BLaER1 treated with 17β-estradiol and CSF1 and Interleukin-3, amounts not matched to agents 10 nM and 100 nM (cell line): ENCODE results near the gene SERPINE3.

Experiments
- H3K27ac ChIP-seq, 11 experiments: shearing (Covaris generic); formaldehyde crosslinking; 2 replicates each; pipeline ENCODE4 v1.8.1; 2022
- H3K27me3 ChIP-seq, 11 experiments: shearing (Covaris generic); formaldehyde crosslinking; 2 replicates each; pipeline ENCODE4 v1.8.1; 2022
- H3K36me3 ChIP-seq, 11 experiments: shearing (Covaris generic); formaldehyde crosslinking; 2 replicates each; pipeline ENCODE4 v1.8.1; 2022
- H3K4me1 ChIP-seq, 10 experiments: shearing (Covaris generic); formaldehyde crosslinking; 2 replicates each; pipeline ENCODE4 v1.8.1; 2022
- H3K4me2 ChIP-seq, 11 experiments: shearing (Covaris generic); formaldehyde crosslinking; 2 replicates each; pipeline ENCODE4 v1.8.1; 2022
- H3K4me3 ChIP-seq, 10 experiments: shearing (Covaris generic); formaldehyde crosslinking; 2 replicates each; pipeline ENCODE4 v1.8.1; 2022
- H3K9ac ChIP-seq, 11 experiments: shearing (Covaris generic); formaldehyde crosslinking; 2 replicates each; pipeline ENCODE4 v1.8.1; 2022
- H3K9me3 ChIP-seq, 11 experiments: shearing (Covaris generic); formaldehyde crosslinking; replicated peaks in 1 of 11; 2 replicates each; pipeline ENCODE4 v1.8.1; 2022
- H4K20me1 ChIP-seq, 11 experiments: shearing (Covaris generic); formaldehyde crosslinking; 2 replicates each; pipeline ENCODE4 v1.8.1; 2022
- Cebpa-rat ChIP-seq, 11 experiments: shearing (Covaris generic); IDR thresholded peaks; 2 replicates each; pipeline ENCODE4 v1.8.1; 2022

The SERPINE3 gene

DNA sequence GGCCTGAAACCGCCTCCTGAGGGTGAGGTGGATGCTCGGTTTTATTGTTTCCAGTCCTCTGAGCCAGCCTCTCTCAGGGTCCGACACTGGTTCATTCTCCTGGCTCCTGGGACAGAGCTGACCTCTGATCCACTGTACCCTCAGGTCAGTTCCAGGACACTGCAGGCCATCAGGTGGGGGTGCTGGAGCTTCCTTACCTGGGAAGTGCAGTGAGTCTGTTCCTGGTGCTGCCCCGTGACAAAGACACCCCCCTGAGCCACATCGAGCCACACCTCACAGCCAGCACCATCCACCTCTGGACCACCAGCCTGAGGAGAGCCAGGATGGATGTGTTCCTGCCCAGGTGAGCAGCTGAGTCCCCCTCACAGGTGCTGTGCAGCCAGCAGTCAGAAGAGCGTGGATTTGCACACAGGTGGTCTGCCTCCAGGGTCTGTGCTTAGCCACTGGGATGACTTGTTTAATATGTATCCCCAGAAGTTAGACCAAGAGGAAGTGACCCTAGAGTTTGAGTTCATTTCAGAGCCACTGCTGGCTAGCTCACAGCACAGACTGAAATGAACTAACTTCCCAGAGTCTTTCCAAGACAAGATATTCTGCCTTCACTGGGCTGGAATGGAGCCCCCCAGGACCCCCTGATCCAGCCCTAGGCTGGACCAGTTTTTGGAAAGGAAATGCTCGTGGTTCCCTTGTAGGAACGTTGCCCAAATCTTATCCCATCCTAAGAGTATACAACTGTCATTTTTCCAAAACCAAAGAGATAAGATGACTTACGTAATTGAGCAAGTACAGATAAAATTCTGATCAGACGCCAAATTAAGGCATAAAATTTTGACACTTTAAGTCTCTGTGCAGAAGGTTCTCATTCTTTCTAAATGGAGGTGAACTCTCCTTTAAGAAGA lies 8.8 kb downstream of the SERPINE3 start:
- Histone ChIP-seq H3K9ac (no peak overlapping the region), H3K4me3 (no peak overlapping the region), H4K20me1 (no peaks in the 10 kb centered on the region), H3K27me3 (no peaks in the 10 kb centered on the region), H3K9me3 (peaks cover 0 to 8% (median 0%) of the 10 kb centered on the region in 11 experiments; a peak in 1 of 22 replicates), H3K4me1 (no peaks in the 10 kb centered on the region), H3K27ac (no peak overlapping the region), H3K36me3 (no peaks in the 10 kb centered on the region; a peak in 1 of 22 replicates), H3K4me2 (no peak overlapping the region)
- no peak for TF ChIP-seq Cebpa-rat (IDR thresholded peaks at IDR 0.05)

DNA sequence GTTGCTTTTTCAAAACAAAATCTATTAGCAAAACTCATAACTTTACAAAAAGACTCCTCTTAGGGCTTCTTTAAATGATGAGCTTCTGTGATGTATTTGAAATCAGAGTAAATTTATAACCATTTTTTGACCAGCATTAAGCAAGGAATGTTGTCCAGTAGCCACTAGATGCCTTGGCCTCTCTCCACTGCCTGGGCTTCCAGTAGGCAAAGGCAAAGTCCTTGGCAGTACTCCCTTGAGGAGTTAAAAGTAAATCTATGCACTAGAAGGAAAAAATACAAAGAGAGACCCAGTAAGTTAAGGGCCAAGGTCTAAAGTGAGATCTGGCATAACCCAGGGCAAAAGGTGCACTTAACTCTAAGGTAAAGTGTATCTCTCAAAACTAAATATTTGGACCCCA lies 9.5 kb downstream of the SERPINE3 start:
- Histone ChIP-seq H3K4me3 (no peak overlapping the region), H3K27me3 (no peaks in the 10 kb centered on the region), H3K9ac (no peak overlapping the region), H3K4me1 (no peaks in the 10 kb centered on the region), H3K27ac (no peak overlapping the region), H3K9me3 (peaks cover 0 to 8% (median 0%) of the 10 kb centered on the region in 11 experiments; a peak in 1 of 22 replicates), H4K20me1 (no peaks in the 10 kb centered on the region), H3K36me3 (no peaks in the 10 kb centered on the region; a peak in 1 of 22 replicates), H3K4me2 (no peak overlapping the region)
- TF ChIP-seq Cebpa-rat (IDR thresholded peaks at IDR 0.05) = no peak

DNA sequence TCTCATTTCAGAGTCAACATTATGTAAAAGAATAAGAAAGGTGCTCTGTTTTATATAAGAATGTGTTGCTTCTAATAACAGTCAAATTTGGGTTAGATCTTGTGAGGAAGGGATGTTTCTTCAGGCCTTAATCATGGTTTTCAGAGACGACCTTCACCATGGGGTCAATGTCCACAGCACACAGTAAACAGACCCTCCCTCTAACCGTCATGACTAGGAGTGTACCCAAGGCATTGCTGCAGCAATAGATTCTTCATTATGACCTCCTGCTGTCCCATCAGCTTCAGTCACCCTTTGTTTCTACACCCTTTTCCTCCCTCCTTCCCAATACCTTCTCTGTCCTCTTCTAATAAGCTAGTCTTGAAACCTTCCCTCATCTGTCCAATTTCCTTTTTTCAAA lies 15.7 kb downstream of the SERPINE3 start:
- Histone ChIP-seq H3K27ac (no peak overlapping the region), H3K4me3 (no peak overlapping the region), H3K27me3 (no peaks in the 10 kb centered on the region), H3K9ac (no peak overlapping the region), H3K36me3 (peaks cover 0 to 9% (median 0%) of the 10 kb centered on the region in 11 experiments; a peak in 4 of 22 replicates), H3K4me1 (no peaks in the 10 kb centered on the region), H4K20me1 (no peaks in the 10 kb centered on the region), H3K9me3 (peaks cover 0 to 8% (median 0%) of the 10 kb centered on the region in 11 experiments; a peak in 1 of 22 replicates), H3K4me2 (no peak overlapping the region)
- no peak for TF ChIP-seq Cebpa-rat (IDR thresholded peaks at IDR 0.05)

DNA sequence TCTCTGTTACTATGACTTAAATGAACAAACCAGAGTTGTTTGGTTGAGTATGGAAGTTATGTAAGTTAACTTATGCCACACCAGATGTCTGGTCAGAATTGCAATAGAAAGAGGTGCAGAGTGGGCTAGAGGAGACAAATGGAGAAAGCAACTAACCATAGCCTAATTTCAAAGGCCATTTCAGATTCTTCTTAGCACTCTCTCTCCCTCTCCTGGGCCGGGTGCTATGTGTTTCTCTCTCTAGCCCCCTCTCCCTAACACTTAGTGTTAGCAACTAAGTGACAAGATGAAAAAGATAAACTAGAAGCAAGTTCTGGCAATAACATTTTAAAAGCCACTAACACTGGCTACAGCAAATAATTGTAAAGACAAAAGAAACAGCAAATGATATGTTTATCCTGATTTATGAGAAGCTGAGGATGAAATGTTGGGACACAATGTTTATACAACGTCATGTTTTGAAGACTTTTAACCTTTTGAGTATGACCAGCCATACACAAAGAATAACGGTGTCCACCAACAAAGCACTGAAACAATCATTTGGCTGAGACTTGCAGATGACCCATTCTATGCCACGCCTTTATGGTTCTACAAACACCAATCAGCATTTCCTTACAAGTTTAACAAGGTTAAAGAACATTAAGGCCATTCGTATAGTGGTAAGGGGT lies 18.6 kb downstream of the SERPINE3 start:
- H3K27me3 ChIP-seq = no peaks in the 10 kb centered on the region
- no peaks in the 10 kb centered on the region for H3K4me1 ChIP-seq
- H3K27ac ChIP-seq = no peak overlapping the region
- peaks cover 12 to 38% (median 24%) of the 10 kb centered on the region in 11 experiments for H3K36me3 ChIP-seq
- no peak overlapping the region for H3K4me3 ChIP-seq
- no peak overlapping the region for H3K4me2 ChIP-seq
- H4K20me1 ChIP-seq = no peaks in the 10 kb centered on the region
- TF ChIP-seq Cebpa-rat (IDR thresholded peaks at IDR 0.05) = no peak
- no peaks in the 10 kb centered on the region for H3K9me3 ChIP-seq
- H3K9ac ChIP-seq = no peak overlapping the region

DNA sequence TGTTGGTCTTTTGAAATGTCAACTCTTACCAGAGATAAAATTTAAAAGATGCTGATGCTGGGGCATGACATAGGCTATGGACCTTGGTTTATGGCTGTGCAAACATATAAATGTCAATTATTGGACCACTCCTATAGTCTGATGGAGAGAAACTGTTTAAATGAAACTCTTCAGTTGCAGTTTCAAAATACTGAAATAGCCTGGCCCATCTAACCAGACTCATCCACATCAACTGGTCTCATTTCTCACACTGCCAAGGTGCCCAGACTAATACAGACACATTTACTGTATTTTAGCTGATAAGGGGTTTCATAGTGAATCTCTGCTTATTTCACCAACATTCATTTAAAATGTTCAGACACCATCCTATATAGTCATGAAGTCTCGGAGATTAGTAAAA lies 19.9 kb downstream of the SERPINE3 start:
- Histone ChIP-seq H3K4me1 (no peaks in the 10 kb centered on the region), H3K4me3 (no peak overlapping the region), H4K20me1 (no peaks in the 10 kb centered on the region), H3K9ac (no peak overlapping the region), H3K27me3 (no peaks in the 10 kb centered on the region), H3K27ac (no peak overlapping the region), H3K9me3 (no peaks in the 10 kb centered on the region), H3K36me3 (peaks cover 21 to 50% (median 35%) of the 10 kb centered on the region in 11 experiments), H3K4me2 (no peak overlapping the region)
- TF ChIP-seq Cebpa-rat (IDR thresholded peaks at IDR 0.05) = no peak

DNA sequence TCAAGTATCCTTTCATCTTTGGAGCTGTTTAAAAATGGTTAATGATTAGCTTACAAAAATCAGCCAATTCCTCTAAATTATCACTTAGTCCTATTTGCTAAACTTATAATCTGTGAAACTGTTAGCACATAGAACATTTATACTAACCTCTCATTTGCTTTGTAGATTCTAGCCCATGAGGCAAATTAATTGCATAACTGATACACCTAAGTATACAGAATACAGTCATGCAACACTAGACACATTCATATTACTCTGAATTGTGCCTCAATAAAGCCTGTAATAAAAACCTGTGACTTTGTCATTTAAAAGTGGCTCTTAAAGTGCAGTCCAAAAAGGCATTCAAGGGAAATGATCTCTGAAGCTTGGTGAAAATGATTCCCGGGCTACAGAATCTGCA lies 21.0 kb downstream of the SERPINE3 start:
- Histone ChIP-seq H3K27ac (no peak overlapping the region), H3K36me3 (peaks cover 26 to 62% (median 46%) of the 10 kb centered on the region in 11 experiments), H3K4me1 (peaks cover 0 to 5% (median 0%) of the 10 kb centered on the region in 10 experiments; a peak in 1 of 20 replicates), H3K9ac (no peak overlapping the region), H3K4me2 (no peak overlapping the region), H3K27me3 (no peaks in the 10 kb centered on the region), H4K20me1 (no peaks in the 10 kb centered on the region), H3K9me3 (no peaks in the 10 kb centered on the region), H3K4me3 (no peak overlapping the region)
- TF ChIP-seq Cebpa-rat (IDR thresholded peaks at IDR 0.05) = no peak

DNA sequence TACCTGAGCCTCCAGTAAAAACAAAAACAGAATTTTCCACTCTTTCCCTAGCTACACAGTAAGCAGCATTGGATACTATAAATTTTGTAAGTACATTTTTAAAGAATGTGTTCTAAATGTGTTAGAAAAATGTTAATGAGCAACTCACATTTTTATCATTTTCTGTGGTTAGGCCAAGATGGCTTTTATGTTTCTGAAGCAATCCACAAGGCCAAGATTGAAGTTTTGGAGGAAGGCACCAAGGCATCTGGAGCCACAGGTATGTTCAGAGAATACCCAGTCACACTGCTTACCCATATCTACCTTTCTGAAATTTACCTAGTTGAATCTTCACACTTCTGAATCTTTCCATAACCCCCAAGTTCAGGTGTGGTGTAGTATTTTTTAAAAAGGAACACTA lies 21.6 kb downstream of the SERPINE3 start:
- Histone ChIP-seq H3K27ac (no peak overlapping the region), H3K4me2 (no peak overlapping the region), H3K4me1 (peaks cover 0 to 5% (median 0%) of the 10 kb centered on the region in 10 experiments; a peak in 1 of 20 replicates), H4K20me1 (no peaks in the 10 kb centered on the region), H3K9me3 (no peaks in the 10 kb centered on the region), H3K9ac (no peak overlapping the region), H3K36me3 (peaks cover 30 to 68% (median 53%) of the 10 kb centered on the region in 11 experiments), H3K4me3 (no peak overlapping the region), H3K27me3 (no peaks in the 10 kb centered on the region)
- no peak for TF ChIP-seq Cebpa-rat (IDR thresholded peaks at IDR 0.05)

DNA sequence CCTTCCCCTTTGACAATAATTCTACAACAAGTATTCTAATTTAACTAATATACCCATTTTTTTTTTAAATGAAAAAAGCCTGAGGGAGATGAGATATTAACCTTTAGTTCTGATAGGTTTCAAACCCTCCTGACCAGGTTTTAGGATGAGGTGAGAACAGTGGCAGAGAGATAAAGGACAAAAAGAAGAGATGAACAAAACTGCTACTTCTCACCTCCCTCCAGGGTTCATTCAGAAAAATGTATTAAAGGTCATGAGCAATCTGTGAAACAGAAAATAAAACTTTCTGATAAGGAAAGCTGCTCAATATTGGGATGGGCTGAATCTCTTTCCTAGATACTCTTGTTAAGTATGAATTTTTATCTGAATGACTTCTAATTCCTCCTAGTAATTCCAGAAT lies 24.1 kb downstream of the SERPINE3 start:
- Histone ChIP-seq H3K4me3 (no peak overlapping the region), H3K4me2 (no peak overlapping the region), H3K27ac (no peak overlapping the region), H4K20me1 (peaks cover 0 to 3% (median 0%) of the 10 kb centered on the region in 11 experiments; a peak in 1 of 22 replicates), H3K9me3 (no peaks in the 10 kb centered on the region), H3K4me1 (peaks cover 0 to 5% (median 0%) of the 10 kb centered on the region in 10 experiments; a peak in 1 of 20 replicates), H3K9ac (no peak overlapping the region), H3K27me3 (no peaks in the 10 kb centered on the region), H3K36me3 (peaks cover 51 to 93% (median 77%) of the 10 kb centered on the region in 11 experiments)
- TF ChIP-seq Cebpa-rat (IDR thresholded peaks at IDR 0.05) = no peak

DNA sequence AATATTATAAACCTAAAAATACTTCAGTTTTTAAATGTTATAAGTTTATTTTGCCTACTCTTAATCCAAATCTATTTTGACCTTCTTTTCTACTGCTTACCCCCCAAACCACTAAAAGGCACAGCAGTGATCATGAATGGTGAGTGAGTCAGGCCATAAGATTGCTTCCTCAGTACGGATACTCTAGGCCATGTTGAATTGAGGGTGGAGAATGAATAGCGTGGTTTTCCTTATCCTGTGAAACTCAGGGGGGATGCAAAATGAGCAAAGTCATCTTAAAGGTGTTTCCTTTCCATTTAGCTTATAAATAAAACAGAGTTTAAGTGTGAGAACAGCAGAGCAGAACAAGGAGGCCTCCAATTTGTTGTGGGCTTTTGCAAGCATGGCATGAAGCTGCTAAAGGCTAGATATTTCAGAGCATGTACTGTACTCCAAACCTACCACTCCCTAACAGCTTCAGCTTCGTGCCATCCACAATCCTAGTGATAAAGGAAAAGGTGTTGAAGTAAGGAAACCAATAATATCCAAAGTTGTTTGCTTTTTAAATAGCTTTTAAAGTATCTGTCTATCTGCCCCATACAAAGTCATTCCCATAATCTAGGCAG lies 25.0 kb downstream of the SERPINE3 start:
- H3K27ac ChIP-seq = peak overlapping the region in 1 of 11 experiments; percentile 23; a peak in 1 of 22 replicates
- peaks cover 59 to 100% (median 86%) of the 10 kb centered on the region in 11 experiments for H3K36me3 ChIP-seq
- TF ChIP-seq Cebpa-rat (IDR thresholded peaks at IDR 0.05) = no peak
- H3K4me1 ChIP-seq = peaks cover 0 to 5% (median 0%) of the 10 kb centered on the region in 10 experiments; a peak in 1 of 20 replicates
- peak overlapping the region in 1 of 11 experiments; percentile 27; a peak in 1 of 22 replicates for H3K4me2 ChIP-seq
- no peak overlapping the region for H3K9ac ChIP-seq
- H3K27me3 ChIP-seq = no peaks in the 10 kb centered on the region
- no peaks in the 10 kb centered on the region for H3K9me3 ChIP-seq
- no peak overlapping the region for H3K4me3 ChIP-seq
- H4K20me1 ChIP-seq = peaks cover 0 to 10% (median 0%) of the 10 kb centered on the region in 11 experiments; a peak in 2 of 22 replicates
